HG03575 (cell line): Measurements from ENCODE around the gene DHRS1.

ENCODE experiments used
- ATAC-seq: cut with Tn5 transposase; IDR thresholded peaks from one replicate; pipeline ENCODE4 v1.9.1; 2021; ENCODE audit not compliant: unreplicated experiment, insufficient number of reproducible peaks, low FRiP score; ENCODE audit errors: extremely low read depth

DHRS1 gene

DNA sequence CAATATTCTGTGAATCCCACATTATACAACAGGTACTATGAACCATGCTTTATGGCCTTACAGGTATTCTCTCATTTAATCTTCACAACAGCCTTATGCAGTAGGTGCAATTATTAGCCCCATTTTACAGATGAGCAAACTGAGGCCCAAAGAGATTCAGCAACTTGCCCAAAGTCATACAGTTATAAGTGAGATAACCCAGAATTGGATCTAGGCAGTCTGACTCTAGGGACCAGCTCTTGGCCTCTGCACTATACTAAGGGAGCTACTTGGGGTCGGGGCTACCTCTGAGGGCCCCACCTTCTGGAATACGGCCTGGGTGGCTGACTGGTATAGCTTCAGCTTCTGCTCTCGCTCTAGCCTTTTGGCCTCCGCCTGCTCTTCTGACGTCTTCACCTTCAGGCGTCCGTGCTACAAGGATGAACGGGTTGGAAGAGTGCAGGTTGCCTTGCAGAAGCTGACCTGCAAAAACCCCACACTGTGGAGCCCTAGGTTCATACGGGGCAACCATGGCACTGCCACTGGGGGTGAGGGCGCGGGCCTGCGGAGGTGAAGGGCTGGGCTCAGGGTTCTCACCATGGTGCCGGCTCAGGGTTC is 28.9 kb downstream of the DHRS1 start:
- no peak for ATAC-seq

DNA sequence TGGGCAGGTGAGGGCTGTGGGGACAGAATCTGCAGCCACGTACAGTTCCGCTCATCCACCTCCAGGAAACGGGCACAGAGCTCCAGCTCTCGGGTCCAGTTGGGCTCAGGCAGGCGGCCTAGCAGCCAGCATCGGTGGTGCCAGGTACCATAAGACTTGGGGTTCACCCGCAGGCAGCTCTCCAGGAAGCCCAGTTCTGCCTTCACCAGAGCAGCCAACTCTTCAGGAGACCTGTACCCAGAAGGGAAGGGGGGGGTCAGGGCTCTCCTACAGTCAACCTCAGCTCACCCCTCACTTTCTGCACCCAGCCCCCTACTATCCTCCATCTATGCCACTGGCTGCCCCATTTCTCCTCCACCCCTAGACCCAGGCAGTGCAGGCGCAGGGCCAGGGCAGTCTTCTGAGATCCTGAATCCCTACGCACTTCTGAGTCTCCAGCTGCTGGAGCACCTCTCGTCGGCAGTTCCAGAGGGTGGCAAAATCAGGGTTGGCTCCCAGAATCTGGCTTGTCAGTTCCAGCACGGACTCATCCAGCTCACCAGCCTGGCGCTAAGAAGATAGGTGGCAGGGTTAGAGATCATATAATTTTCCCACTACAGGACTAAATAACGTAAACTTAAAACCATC is 29.6 kb downstream of the DHRS1 start:
- no peak for ATAC-seq

DNA sequence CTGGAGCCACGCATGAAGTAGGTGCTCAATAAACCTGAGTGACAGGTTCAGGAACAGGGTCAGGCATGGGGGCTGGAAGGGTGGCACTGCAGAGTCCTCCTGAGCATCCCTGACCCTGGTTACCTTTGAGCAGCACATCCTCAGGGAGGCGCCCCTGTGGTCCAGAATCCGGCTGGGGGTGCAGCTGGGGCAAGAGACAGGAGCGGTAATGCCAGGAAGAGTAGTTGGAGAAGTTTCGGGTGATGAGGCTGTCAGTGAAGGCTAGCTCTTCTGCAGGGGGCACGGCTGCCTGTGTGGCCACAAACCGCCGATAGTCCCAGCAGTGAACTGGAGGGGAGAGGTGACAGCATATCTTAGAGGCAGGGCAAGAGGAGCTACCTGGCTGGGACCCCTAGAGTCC is 30.2 kb downstream of the DHRS1 start:
- no peak for ATAC-seq

DNA sequence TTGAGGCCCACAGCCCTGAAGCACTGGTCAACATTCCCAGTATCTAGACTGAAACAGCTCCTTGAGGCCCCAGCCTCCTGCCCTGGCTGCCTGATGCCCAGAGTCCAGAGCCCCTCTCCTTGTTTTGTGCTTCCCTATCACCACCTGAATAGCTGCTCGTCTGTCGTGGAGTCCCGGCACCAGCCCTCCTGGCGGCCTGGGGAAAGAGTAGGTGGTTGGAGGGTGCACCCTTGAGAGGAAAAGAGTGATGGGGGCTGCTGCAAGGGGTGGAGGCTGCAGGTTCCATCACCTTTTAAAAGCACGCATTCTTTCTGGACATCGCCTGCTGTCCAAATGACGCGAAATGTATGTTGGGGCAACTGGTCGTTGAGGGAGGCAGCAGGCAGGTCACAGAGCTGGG is 31.4 kb downstream of the DHRS1 start:
- ATAC-seq = no peak

DNA sequence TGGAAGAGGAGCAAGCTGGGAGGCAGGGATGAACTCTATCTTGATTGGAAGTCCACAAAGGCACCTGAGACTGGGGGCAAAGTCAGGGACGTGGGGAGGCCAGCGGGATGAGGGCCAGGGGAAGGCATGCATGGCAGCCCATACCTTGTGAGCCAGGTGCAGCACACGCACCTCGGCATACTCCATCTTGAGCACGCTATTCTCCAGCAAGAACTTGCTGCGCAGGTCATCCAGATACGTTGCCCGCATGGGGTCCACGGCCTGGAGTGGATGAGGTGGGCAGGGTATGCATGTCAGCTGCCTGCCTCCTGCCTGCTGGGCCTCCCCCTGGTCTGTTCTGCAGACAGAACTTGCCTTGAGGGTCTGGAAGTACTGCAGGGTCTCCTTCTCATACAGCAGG is 32.1 kb downstream of the DHRS1 start:
- ATAC-seq = no peak

DNA sequence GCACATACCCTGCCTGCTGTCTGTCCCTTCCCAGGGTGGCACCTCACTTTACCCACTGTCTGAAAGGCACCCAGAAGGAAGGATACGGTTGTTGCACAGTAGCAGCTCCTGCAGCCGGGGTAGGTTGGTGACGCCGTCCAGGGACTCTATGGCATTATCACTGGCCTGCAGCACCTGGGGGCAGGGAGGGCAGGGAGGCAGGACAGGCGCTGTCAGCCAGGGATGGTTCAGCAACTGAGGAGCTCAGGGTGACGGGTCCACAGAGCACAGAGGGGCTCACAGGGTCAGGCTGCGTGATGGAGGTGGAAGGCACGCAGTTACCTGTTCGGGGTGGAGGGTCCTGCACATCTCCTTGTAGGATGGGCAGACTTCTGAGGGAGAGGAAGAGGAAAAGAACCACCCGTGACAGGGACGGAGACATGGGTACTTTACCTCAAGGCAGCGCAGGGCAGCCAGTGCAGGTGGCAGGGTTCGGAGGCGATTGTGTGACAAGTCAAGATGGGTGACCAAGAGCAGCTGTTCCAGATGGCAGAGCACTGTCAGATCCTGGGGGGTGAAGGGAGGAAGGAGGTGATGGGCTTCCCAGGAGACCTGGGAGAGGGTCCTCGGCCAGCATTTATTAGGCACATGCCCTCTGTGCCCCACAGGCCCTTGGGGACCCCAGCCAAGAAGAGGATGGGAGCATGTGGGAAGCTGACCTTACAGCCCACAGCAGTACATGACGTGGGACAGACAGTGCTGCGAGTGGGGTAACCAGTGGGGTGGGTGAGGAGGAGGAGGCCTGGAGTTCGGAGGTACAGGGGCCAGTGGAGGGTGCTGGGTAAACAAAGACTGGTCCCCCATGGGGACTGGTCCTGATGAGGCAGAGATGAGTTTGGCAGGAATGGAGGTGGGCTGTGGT is 33.0 kb downstream of the DHRS1 start:
- ATAC-seq = no peak

DNA sequence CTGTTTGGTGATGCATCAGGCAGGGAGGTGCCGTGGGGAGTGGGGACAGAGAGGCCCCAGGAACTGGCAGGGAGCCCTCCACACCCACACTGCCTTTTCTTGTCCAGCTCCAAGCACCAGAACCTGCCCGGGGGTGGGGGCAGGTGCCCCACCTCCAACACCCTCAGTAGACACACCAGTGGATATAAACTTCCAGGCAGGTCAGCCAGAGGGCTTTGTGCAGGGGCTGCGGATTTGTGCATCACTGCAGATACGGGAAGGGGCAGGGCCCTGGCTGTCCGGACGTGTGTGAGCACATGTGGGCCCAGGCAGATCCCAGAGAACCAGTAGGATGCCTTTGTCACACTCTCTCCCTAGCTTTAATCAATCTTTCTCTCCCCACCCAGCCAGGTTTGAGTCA is 35.3 kb downstream of the DHRS1 start:
- ATAC-seq = no peak

DNA sequence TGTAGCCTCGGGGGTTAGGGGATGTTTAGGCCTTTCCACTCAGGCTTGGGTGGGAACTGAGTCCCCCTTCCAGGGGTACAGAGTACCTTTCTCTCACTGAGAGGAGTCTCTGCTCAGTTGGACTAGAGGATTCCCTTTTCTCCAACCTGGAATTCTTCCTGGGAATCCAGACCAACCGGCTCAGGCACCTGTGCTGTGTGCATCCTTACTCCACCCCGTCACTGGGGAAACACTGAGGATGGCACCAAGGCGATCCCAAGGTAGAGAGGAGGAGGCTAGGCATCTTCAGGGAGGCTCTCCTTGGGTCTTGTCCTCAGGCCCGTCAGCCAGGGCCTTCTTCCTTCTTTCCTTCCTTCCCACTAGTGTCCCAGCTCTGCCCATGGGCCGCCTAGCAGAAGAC is 35.7 kb downstream of the DHRS1 start:
- no peak for ATAC-seq

DNA sequence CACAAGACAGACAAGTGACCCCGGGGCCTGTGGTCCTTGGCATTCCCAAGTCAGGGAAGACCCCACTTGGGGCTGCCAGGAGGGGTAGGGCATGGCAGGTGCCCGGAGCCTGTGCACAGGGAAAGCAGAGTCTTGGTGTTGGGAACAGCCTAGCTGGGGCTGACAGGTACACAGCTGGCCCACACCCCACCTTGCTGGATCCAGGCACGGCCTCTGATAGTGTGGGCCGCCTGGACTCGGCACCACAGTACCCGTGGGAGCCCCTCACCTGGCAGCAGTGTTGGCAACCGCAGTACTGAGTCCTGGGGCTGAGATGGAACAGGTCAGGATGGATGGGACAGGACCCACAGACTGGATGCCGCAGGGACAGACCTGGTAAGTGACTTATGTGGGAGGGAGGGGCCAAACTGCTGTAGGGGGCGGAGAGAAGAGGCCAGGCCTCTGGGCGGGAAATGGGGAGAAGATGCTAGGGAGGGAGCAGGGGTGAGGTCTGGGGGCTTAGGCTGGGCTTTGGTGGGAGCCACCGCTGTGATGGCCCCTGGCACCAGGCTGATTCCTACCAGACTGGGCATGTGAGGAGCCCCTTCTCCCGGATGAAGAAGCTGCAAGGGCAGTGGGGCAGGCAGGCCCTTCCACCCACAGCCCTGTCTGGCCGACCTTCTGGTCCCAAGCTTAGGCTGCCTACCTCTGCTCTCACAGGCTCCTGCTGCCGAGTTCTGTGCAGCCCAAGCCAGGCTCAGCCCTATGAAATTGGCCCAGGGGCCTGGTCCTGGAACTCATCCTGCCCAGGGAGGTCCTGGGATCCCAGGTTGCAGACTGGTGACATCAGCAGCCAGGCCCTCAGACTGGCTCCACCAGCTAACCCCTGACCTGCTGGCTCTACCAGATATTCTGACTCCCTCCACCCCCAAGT is 36.5 kb downstream of the DHRS1 start, which contains the start of gene TGM1:
Gene TGM1 (minus strand): TSS at position 357 of the 913 bp plus-strand sequence. CDS start 825 bp downstream, outside the sequence.
- no peak for ATAC-seq

DNA sequence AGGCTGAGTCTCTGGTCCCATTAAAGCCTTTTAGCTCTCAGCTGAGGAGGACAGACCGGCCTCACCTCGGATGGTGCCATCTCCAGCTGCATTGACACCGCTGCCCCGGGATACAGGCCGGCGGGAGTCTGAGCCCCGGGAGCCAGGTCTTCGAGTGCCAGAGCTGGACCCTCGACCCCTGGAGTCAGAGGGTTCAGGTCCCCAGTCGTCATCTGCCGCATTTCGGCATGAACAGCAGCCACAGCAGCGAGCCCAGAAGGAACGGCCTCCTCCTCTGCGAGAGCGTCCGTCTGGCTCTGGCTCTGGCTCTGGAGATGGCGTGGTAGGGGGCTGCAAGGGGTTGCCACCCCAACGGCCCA is 37.6 kb downstream of the DHRS1 start:
- ATAC-seq = no peak

DNA sequence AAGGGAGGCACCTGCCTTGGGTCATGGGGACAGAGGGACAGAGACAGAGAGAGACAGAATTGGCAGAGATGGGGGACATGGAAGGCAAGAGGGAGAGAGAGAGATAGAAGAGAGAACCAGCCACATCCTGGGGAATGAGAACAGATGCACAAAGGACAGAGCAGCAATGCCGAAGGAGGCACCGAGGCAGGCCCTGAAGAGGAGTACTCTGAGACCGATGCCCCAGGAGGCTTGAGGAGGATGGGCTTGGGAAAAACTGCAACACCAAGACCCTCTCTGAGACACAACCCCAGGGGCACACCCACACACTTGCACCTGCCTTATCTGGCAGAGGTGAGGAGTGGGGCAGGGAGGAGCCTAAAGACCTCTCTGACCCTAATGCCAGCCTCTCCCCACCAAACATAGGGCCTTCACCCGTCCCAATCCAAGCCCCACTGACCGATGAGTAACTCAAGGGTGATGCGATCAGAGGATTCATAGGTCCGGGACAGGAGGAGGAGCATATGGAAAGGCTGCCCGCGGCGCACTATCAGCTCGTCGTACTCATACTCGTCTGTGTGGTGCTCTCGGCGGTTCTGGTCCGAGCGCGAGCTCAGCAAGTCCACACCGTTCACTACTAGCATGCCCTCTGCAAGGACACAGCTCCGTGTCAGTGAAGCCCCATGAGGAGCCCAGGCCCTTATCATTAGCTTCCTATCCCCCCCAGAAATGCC is 38.2 kb downstream of the DHRS1 start:
- ATAC-seq = no peak

DNA sequence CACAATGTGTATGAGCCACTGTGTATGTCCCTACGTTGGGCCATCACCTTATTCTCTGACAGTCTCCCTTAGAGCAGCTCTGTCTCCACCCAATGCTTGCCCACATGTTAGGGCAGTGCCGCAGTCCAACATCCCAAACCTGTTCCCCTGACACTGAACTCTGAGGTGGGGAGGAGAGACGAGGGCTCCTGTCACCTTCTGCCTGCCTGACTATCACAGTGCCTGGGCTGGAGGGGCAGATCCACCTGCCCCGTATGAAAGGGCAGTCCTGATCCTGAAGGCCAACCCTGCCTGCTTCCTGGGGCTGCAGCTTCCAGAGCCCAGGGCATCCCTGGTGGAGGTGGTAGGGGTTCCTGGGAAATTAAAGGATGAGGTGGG is 38.8 kb downstream of the DHRS1 start:
- no peak for ATAC-seq

DNA sequence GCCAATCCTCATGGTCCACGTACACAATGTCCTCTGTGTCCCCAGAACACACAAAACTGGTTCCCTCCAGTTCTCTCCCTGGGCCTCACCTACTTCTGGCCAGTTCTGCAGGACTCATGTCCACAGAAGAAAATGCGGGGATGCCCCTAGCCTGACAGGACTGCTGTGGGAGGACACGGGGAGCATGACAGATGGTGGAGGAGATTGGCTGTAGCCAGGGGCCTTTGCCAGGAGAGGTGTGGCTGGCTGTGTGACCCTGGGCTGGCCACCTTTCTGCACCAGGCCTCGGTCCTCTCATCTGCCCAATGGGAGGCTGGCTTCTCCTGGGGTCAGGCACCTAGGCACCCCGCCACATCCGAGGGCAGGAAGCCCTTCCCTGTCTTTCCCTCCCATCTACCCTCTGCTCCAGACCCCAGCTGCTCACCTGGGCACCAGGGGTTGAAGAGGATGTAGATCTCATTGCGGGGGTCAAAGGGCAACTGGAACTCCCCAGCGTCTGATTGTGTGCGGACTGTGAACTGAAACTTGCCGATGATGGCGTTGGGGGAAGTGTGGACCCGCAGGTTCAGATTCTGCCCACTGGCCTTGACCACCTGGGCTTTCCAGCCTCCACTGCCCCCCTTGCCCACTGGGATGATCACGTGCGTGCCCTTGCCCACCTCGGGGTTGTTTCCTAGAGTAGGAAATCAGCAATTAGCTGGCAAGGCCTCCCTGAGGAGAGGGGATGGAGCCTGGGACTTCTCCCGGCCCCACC is 39.4 kb downstream of the DHRS1 start:
- no peak for ATAC-seq

DNA sequence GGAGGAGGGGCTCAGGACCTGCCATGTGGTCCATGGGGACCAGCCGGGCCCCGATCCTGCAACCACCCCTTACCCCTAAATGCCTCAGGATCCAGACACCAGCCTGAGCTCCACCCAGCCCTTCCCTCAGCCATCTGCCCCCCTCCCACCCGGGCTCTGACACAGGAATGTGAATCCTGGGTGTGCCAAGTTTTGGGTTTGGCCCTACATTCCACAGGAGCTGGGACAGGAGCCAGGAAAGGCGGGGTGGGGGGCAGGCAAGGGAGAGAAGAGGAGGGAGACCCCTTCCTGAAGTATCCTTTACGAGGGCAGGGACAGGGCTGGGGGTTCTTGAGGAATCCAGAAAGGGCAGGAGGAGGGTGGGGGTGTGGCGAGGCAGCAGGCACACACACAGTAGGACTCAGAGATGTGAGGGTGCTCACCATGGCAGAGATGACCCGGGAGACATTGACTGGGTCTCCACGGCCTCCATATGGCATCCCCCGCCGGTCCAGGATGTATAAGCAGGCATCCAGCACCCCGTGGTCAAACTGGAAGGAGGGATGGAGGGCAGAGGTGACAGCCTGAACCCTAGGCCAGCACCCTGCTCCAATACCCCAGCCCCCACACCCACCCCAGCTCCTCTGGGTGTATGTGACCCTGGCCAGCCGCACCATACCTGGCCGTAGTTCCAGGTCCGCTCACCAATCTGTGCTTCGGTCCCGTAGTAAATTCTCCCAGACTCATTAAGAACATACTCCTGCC is 40.1 kb downstream of the DHRS1 start:
- no peak for ATAC-seq

DNA sequence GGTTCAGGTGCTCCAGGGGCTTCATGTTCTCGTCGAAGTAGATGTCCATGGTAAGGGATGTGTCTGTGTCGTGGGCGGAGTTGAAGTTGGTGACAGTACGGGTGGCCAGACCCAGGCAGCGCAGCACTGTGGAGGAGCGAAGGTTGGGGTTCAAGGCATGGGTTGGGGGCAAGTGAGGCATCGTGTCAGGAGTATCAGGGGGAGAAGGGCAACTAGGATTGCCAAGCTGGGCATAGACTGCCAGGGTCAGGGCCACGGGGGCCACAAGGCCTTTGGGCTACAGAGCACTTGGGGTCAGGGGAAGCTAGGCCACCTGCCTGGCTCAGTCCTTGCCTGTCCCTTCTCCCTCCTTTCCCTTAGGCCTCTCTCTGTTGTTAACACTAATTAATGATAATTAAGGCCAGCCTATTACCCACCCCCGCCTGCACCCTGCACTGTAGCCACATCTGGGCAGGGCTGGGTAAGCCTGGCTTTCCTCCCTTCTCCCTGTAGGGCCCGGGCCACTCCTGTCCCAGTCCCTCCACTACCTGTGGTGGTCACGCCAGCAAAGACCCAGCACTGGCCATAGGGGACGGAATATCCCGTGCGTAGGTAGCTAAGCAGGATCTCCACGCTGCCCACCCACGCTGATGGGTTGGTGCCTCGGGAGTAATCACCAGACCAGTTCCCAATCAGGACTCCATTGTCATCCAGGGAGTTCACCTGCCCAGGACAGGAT is 40.9 kb downstream of the DHRS1 start:
- ATAC-seq = no peak

DNA sequence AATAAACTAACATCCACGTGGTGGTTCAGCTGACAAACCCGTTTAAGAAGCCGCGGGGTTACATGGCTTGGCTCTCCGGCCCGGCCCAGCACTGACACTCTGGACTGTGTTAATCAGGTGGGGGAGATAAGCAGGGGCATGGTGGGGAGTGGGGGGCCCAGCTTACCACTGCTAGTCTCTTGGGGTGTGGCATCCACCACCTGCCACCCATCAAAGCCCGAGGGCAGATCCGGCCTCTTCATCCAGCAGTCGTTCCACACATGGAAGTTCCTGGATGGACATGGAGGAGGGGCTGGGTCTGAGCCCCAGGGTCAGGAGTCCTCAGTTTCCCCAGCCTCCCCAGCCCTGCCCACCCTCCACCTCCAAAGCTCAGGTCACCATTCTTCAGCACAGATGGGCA is 41.5 kb downstream of the DHRS1 start:
- no peak for ATAC-seq

DNA sequence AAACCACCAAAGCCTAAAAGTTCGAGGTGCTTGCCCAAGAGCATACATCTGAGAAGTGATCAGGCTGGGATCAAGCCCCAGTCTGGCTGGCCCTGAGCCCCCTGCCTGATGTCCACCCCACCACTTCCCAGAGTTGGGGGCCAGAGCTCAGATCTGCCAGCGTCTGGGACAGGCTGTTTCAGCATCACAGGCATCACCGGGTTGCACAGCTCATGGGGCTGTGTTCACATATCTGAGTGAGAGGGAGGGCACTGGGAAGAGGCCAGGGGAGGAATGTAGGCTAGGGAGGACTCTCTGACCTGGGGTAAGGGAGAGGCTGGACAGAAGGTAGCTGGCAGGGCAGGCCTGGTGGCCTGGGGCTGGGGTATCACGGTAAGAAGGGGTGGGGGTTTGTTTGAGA is 42.6 kb downstream of the DHRS1 start:
- no peak for ATAC-seq
